ENCODE data around the gene MAMSTR.

DNA sequence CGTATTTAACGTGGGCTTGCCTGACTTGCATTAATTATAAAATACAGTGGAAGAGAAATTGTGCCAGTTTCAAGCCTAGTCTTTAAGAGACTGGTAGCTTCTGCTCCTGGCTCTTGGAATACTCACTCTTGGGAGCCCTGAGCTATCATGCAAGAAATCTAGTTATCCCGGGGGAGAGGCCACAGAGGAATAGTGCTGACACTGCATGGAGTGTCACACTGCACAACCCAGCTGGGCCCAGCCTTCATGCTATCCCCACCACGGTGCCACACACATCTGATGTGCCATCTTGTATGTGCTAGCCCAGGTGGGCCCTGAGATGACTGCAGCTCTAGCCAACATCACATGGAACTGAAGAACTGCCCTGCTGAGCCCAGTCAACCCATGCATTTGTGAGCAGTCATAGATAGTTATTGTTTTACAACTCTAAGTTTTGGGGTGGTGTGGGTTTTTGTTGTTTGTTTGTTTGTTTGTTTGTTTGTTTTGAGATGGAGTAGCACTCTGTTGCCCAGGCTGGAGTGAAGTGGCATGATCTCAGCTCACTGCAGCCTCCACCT, 8.3 kb downstream of the MAMSTR start:
- TF ChIP-seq, protein P1, sequence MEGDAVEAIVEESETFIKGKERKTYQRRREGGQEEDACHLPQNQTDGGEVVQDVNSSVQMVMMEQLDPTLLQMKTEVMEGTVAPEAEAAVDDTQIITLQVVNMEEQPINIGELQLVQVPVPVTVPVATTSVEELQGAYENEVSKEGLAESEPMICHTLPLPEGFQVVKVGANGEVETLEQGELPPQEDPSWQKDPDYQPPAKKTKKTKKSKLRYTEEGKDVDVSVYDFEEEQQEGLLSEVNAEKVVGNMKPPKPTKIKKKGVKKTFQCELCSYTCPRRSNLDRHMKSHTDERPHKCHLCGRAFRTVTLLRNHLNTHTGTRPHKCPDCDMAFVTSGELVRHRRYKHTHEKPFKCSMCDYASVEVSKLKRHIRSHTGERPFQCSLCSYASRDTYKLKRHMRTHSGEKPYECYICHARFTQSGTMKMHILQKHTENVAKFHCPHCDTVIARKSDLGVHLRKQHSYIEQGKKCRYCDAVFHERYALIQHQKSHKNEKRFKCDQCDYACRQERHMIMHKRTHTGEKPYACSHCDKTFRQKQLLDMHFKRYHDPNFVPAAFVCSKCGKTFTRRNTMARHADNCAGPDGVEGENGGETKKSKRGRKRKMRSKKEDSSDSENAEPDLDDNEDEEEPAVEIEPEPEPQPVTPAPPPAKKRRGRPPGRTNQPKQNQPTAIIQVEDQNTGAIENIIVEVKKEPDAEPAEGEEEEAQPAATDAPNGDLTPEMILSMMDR (IDR thresholded peaks at IDR 0.05) = no peak
- no peak for TF ChIP-seq POLR2A (IDR thresholded peaks at IDR 0.05; ENCODE audit: low read depth)
- no peak for TF ChIP-seq EP300 (IDR thresholded peaks at IDR 0.05)
